Limb (tissue), 2 donors: ENCODE measurements around the gene GALNT13.

Experiments used
- DNase-seq, 2 donors: peaks; one replicate each; pipeline ENCODE4 v3.0.0-alpha.2; 2016; ENCODE audit errors: extremely low spot score in 2 of 2

Gene GALNT13

GRCh38 chr2:153944800-153945199 lies 73.1 kb downstream of the GALNT13 start:
- DNase-seq: no peak

GRCh38 chr2:153946036-153946435 lies 74.3 kb downstream of the GALNT13 start:
- no peak for DNase-seq

- no peak for DNase-seq
Measured at GRCh38 chr2:153953761-153954160, 82.0 kb downstream of the GALNT13 start.

- DNase-seq: no peak
Measured at GRCh38 chr2:153963256-153963655, 91.5 kb downstream of the GALNT13 start.

GRCh38 chr2:153967248-153967973 lies 95.7 kb downstream of the GALNT13 start:
- DNase-seq: no peak

- no peak for DNase-seq
Measured at GRCh38 chr2:153971250-153971649, 99.5 kb downstream of the GALNT13 start.

GRCh38 chr2:153971855-153972254 lies 100.1 kb downstream of the GALNT13 start:
- no peak for DNase-seq

GRCh38 chr2:153972412-153972811 lies 100.7 kb downstream of the GALNT13 start:
- DNase-seq: no peak

- no peak for DNase-seq
Measured at GRCh38 chr2:153986488-153987229, 114.9 kb downstream of the GALNT13 start.

- no peak for DNase-seq
Measured at GRCh38 chr2:153990771-153991170, 119.0 kb downstream of the GALNT13 start.

- no peak for DNase-seq
Measured at GRCh38 chr2:154013514-154013913, 141.8 kb downstream of the GALNT13 start.

- DNase-seq: no peak
Measured at GRCh38 chr2:154015233-154015632, 143.5 kb downstream of the GALNT13 start.

GRCh38 chr2:154029504-154029903 lies 157.8 kb downstream of the GALNT13 start:
- no peak for DNase-seq

GRCh38 chr2:154032220-154032619 lies 160.5 kb downstream of the GALNT13 start:
- DNase-seq: no peak

- DNase-seq: no peak
Measured at GRCh38 chr2:154046493-154046892, 174.8 kb downstream of the GALNT13 start.

- DNase-seq: no peak
Measured at GRCh38 chr2:154048905-154049304, 177.2 kb downstream of the GALNT13 start.

GRCh38 chr2:154049561-154049960 lies 177.8 kb downstream of the GALNT13 start:
- no peak for DNase-seq

- no peak for DNase-seq
Measured at GRCh38 chr2:154067124-154067523, 195.4 kb downstream of the GALNT13 start.

- DNase-seq: no peak
Measured at GRCh38 chr2:154078926-154079325, 207.2 kb downstream of the GALNT13 start.

GRCh38 chr2:154092571-154092970 lies 220.8 kb downstream of the GALNT13 start:
- DNase-seq: no peak

GRCh38 chr2:154093856-154094255 lies 222.1 kb downstream of the GALNT13 start:
- DNase-seq: no peak

GRCh38 chr2:154097833-154098398 lies 226.2 kb downstream of the GALNT13 start:
- no peak for DNase-seq

- DNase-seq: no peak
Measured at GRCh38 chr2:154120706-154121105, 249.0 kb downstream of the GALNT13 start.
